Heart right ventricle (tissue), 16 donors: ENCODE measurements around the gene WDR36. TPM values are rescaled to one million over a fixed set of nuclear protein-coding genes. Genes with fewer than 3 reads are reported as not detected.

Experiments used
- ATAC-seq, 8 donors: fragments of 200-7000 bp; cut with Tn5 transposase; one replicate each; pipeline ENCODE4 v1.9.1; 2020; ENCODE audit warnings: mild to moderate bottlenecking in 8 of 8, moderate library complexity in 8 of 8, moderate number of reproducible peaks in 1 of 8
- DNase-seq, 2 donors: peaks; one replicate each; pipeline ENCODE4 v3.0.0-alpha.2; 2020
- H3K27ac ChIP-seq, 10 donors: fragments of 200-600 bp; sonication (generic) in 2 of 10; one replicate each; pipeline versions ENCODE4 v1.5.0 to v1.8.0; 2020 to 2022; ENCODE audit warnings: mild to moderate bottlenecking in 3 of 10
- H3K27me3 ChIP-seq, 7 donors: fragments of 200-600 bp; one replicate each; pipeline ENCODE4 v1.8.0; 2021 to 2022; ENCODE audit warnings: mild to moderate bottlenecking in 2 of 7
- H3K36me3 ChIP-seq, 9 donors: fragments of 200-600 bp; sonication (generic) in 1 of 9; one replicate each; pipeline versions ENCODE4 v1.5.0 to v1.8.0; 2020 to 2022; ENCODE audit warnings: mild to moderate bottlenecking in 2 of 9
- H3K4me1 ChIP-seq, 9 donors: fragments of 200-600 bp; sonication (generic) in 1 of 9; one replicate each; pipeline versions ENCODE4 v1.5.0 to v1.8.0; 2020 to 2022; ENCODE audit warnings: mild to moderate bottlenecking in 4 of 9
- H3K4me3 ChIP-seq, 10 donors: fragments of 200-600 bp; sonication (generic) in 2 of 10; one replicate each; pipeline versions ENCODE4 v1.5.0 to v1.8.0; 2020 to 2022; ENCODE audit warnings: mild to moderate bottlenecking in 7 of 10, moderate library complexity in 2 of 10
- H3K9me3 ChIP-seq, 11 donors: fragments of 200-600 bp in 10 of 11; sonication (generic) in 2 of 11; one replicate each; pipeline versions ENCODE4 v1.5.0 to v1.8.0; 2013 to 2022; ENCODE audit warnings: mild to moderate bottlenecking in 2 of 11, control low read depth in 1 of 11, moderate library complexity in 1 of 11
- CTCF ChIP-seq, 9 donors: fragments of 200-600 bp; sonication (generic) in 2 of 9; IDR thresholded peaks; one replicate each; pipeline versions ENCODE4 v1.5.0 to v1.8.0; 2021 to 2022; ENCODE audit warnings: antibody characterized with exemption in 9 of 9, mild to moderate bottlenecking in 5 of 9, moderate library complexity in 1 of 9
- WGBS, 2 donors: extraction: QIAGEN DNeasy Blood & Tissue Kit; methylation state at CpG; one replicate each; pipeline ENCODE4 v1.1.7; 2013; ENCODE audit warnings: inconsistent platforms in 1 of 2; 5-methylcytosine and 5-hydroxymethylcytosine counted together
- intact Hi-C, 10 donors: fragments of 100-400 bp; cut with DNase I; formaldehyde crosslinking; loops; one replicate each; pipeline versions ENCODE4 v1.11.1 to v1.14.2; 2022
- polyA plus RNA-seq, 2 donors: library from polyadenylated mRNA; stranded (reverse); fragments of 200-250 nt; gene quantifications; one replicate each; pipeline ENCODE4 v1.2.3, GENCODE V29; 2013
- total RNA-seq, 10 donors: library from RNA; stranded (reverse); fragmentation: NEBNext Ultra II Directional in 3 of 10; extraction: Animal tissue kit (Norgen Biotek cat#: 25700) in 3 of 10; gene quantifications; one replicate each; pipeline versions ENCODE4 v1.2.1 to v1.2.4, GENCODE V29; 2021 to 2023
- donor health status: Arrhythmogenic right ventricular cardiomyopathy.
- donor health status: ischemic (EF 13 %, LVEDD 7.1; RV severe dilation, severe dysfunction).
- donor health status: healthy with polysubstance abuse.
- donor health status: DM: no; HTN: yes; CAD: no.
- donor health status: DM: no; HTN: no; CAD: no.
- donor health status: ischemic (EF 25% LVEDD 6.9; RV normal size, moderate dysfunction).
- donor health status: ischemic (EF 25% LVEDD 5.7; RV mildly dilated, moderate dysfunction).
- donor health status: healthy.
- donor health status: DM: yes; HTN: yes; CAD: no.
- donor health status: Ischemic cardiomyopathy.
- donor health status: ischemic (EF 35%, LVEDD 5.7; RV mildly dilated, moderate dysfunction).
- donor health status: nonischemic (EF 11% LVEDD 7.7; RV severe dilation, severe dysfunction).
- donor health status: DM: yes; HTN: yes; CAD: no.
- donor health status: PGD.
- donor health status: ischemic (EF 29% LVEDD 5.4; RV normal size, mild dysfunction).
- donor health status: nonischemic (EF 23%, LVEDD 6.1; RV moderate dilation, normal function).

WDR36 gene
- total and polyA plus RNA-seq, 12 donors: 3.2 to 15.8 (median 12.7) TPM

GRCh38 chr5:111122398-111122797 is 30.2 kb downstream of the WDR36 start:
- no peak overlapping the region for H3K27ac ChIP-seq
- DNase-seq (no peak), ATAC-seq (no peak)
- intact Hi-C loops: no loop called here
- peaks cover 0 to 100% (median 78%) of the 10 kb centered on the region in 9 donors for H3K36me3 ChIP-seq
- no peak overlapping the region for H3K4me3 ChIP-seq
- H3K4me1 ChIP-seq: no peaks in the 10 kb centered on the region
- H3K27me3 ChIP-seq: no peaks in the 10 kb centered on the region
- 50 to 74% methylated on average over 2 of the region's 2 CpGs for WGBS, 2 donors
- no peaks in the 10 kb centered on the region for H3K9me3 ChIP-seq
- no peak for TF ChIP-seq CTCF (IDR thresholded peaks at IDR 0.05)

- no peak overlapping the region for H3K27ac ChIP-seq
- WGBS, 2 donors: 90 to 91% methylated on average over 1 of the region's 1 CpG
- ATAC-seq: no peak
- DNase-seq: no peak
- no peaks in the 10 kb centered on the region for H3K4me1 ChIP-seq
- H3K36me3 ChIP-seq: peaks cover 0 to 99% (median 63%) of the 10 kb centered on the region in 9 donors
- intact Hi-C loops: no loop called here
- no peak overlapping the region for H3K4me3 ChIP-seq
- no peaks in the 10 kb centered on the region for H3K9me3 ChIP-seq
- no peak for TF ChIP-seq CTCF (IDR thresholded peaks at IDR 0.05)
- H3K27me3 ChIP-seq: no peaks in the 10 kb centered on the region
These were observed 32.6 kb downstream of the WDR36 start for GRCh38 chr5:111124793-111125192.

- no peaks in the 10 kb centered on the region for H3K27me3 ChIP-seq
- H3K27ac ChIP-seq: no peak overlapping the region
- H3K4me3 ChIP-seq: no peak overlapping the region
- WGBS, 2 donors: 94 to 96% methylated on average over 3 of the region's 3 CpGs
- peaks cover 0 to 81% (median 42%) of the 10 kb centered on the region in 9 donors for H3K36me3 ChIP-seq
- intact Hi-C loops: no loop called here
- ATAC-seq (no peak), DNase-seq (no peak)
- peaks cover 0 to 9% (median 5%) of the 10 kb centered on the region in 9 donors for H3K4me1 ChIP-seq
- no peaks in the 10 kb centered on the region for H3K9me3 ChIP-seq
- no peak for TF ChIP-seq CTCF (IDR thresholded peaks at IDR 0.05)
These were observed 34.7 kb downstream of the WDR36 start for GRCh38 chr5:111126896-111127295.

GRCh38 chr5:111127453-111128195 is 35.5 kb downstream of the WDR36 start:
- no peak for TF ChIP-seq CTCF (IDR thresholded peaks at IDR 0.05)
- H3K4me3 ChIP-seq: no peak overlapping the region
- peaks cover 0 to 73% (median 35%) of the 10 kb centered on the region in 9 donors for H3K36me3 ChIP-seq
- H3K27ac ChIP-seq: no peak overlapping the region
- DNase-seq (no peak), ATAC-seq (no peak)
- H3K4me1 ChIP-seq: peaks cover 0 to 15% (median 6%) of the 10 kb centered on the region in 9 donors
- 84 to 90% methylated on average over 3 of the region's 3 CpGs for WGBS, 2 donors
- H3K9me3 ChIP-seq: no peaks in the 10 kb centered on the region
- intact Hi-C loops: no loop called here
- H3K27me3 ChIP-seq: no peaks in the 10 kb centered on the region
